Endothelial cell of umbilical vein (primary cell): ENCODE results near the gene CDKL4. TPM values are rescaled to one million over a fixed set of nuclear protein-coding genes. Genes with fewer than 3 reads are reported as not detected.
"Not testable (repeated sequence)": the region's sequence is repeated elsewhere in the genome, so short reads cannot be mapped to it uniquely, and the experiment has no call there.

ENCODE experiments used
- BruUV-seq: library from RNA; stranded (reverse); fragments of 400-500 nt; replicated peaks from 2 replicates; lab custom pipeline; 2021; lab: Mats Ljungman, UMichigan
- CTCF ChIA-PET: fragments of 300-600, 350-600 bp; sonication (Branson Sonifier 250); formaldehyde crosslinking; loops from one replicate; lab custom pipeline; 2021; ENCODE audit warnings: antibody characterized with exemption, inconsistent platforms; lab: Charles Lee
- POLR2A ChIA-PET: fragments of 300-600, 350-600 bp; sonication (Branson Sonifier 250); formaldehyde crosslinking; loops from one replicate; lab custom pipeline; 2021; ENCODE audit warnings: antibody characterized with exemption, inconsistent platforms; lab: Charles Lee
- DNase-seq: peaks from one replicate; pipeline ENCODE4 v3.0.0-alpha.2; 2011; ENCODE audit warnings: low read depth, low spot score
- FAIRE-seq: peaks from 2 replicates; lab custom pipeline; 2011; peaks lifted over from hg19 to GRCh38; lab: Jason Lieb, UNC
- H2AFZ ChIP-seq: 2 replicates; pipeline ENCODE4 v1.6.0; 2012; ENCODE audit warnings: low read depth, low read length, control low read depth, inconsistent platforms
- H3K27ac ChIP-seq: 2 replicates; pipeline ENCODE4 v1.5.1; 2011; ENCODE audit warnings: low read depth, mild to moderate bottlenecking, control low read depth, low read length, moderate library complexity; ENCODE audit not compliant: insufficient read depth
- H3K27me3 ChIP-seq, 2 experiments: 2 replicates each; pipeline versions ENCODE4 v1.6.0 to v1.6.1; 2011; ENCODE audit warnings: low read length in 2 of 2, mixed read lengths in 1 of 2; ENCODE audit not compliant: control insufficient read depth in 2 of 2, insufficient read depth in 2 of 2
- H3K36me3 ChIP-seq, 2 experiments: 2 replicates in 1 of 2; 3 replicates in 1 of 2; pipeline ENCODE4 v1.5.1; 2011; ENCODE audit warnings: low read length in 2 of 2, mild to moderate bottlenecking in 1 of 2, moderate library complexity in 1 of 2; ENCODE audit not compliant: control insufficient read depth in 2 of 2, insufficient read depth in 2 of 2; ENCODE audit errors: extremely low read depth in 1 of 2
- H3K4me1 ChIP-seq: 3 replicates; pipeline ENCODE4 v1.5.1; 2011; ENCODE audit warnings: mild to moderate bottlenecking, low read length; ENCODE audit not compliant: control insufficient read depth, insufficient read depth; ENCODE audit errors: extremely low read depth
- H3K4me2 ChIP-seq: 2 replicates; pipeline ENCODE4 v1.6.1; 2011; ENCODE audit warnings: low read length, control low read depth, mixed read lengths; ENCODE audit not compliant: insufficient read depth
- H3K4me3 ChIP-seq, 3 experiments: fragments of 200-600 bp in 1 of 3; sonication (generic), shearing (Covaris generic) in 1 of 3; replicated peaks in 1 of 3; 2 replicates each; pipeline ENCODE4 v1.5.1; 2011 to 2016; ENCODE audit warnings: control low read depth in 3 of 3, low read length in 3 of 3, mild to moderate bottlenecking in 2 of 3, inconsistent platforms in 1 of 3, low read depth in 1 of 3, moderate library complexity in 1 of 3; ENCODE audit not compliant: insufficient read depth in 1 of 3
- H3K79me2 ChIP-seq: 2 replicates; pipeline ENCODE4 v1.6.0; 2012; ENCODE audit warnings: low read length, inconsistent platforms; ENCODE audit not compliant: control insufficient read depth, insufficient read depth
- H3K9ac ChIP-seq: replicated peaks from 2 replicates; pipeline ENCODE3; 2011; ENCODE audit warnings: low read length, control low read depth; ENCODE audit not compliant: insufficient read depth; ENCODE audit errors: extremely low read depth
- H3K9me1 ChIP-seq: replicated peaks from 3 replicates; pipeline ENCODE4 v1.6.0; 2011; ENCODE audit warnings: mild to moderate bottlenecking, low read length; ENCODE audit not compliant: control insufficient read depth, insufficient read depth; ENCODE audit errors: extremely low read depth
- H3K9me3 ChIP-seq: replicated peaks from 2 replicates; pipeline ENCODE4 v1.5.1; 2012; ENCODE audit warnings: low read length, inconsistent platforms; ENCODE audit not compliant: control insufficient read depth, insufficient read depth
- H4K20me1 ChIP-seq: replicated peaks from 2 replicates; pipeline ENCODE3; 2011; ENCODE audit warnings: mild to moderate bottlenecking, low read length; ENCODE audit not compliant: control insufficient read depth, insufficient read depth; ENCODE audit errors: extremely low read depth
- EZH2 ChIP-seq: IDR thresholded peaks from 2 replicates; pipeline ENCODE4 v1.6.1; 2012; ENCODE audit warnings: borderline replicate concordance, low read depth, mild to moderate bottlenecking, moderate library complexity, low read length, inconsistent platforms; ENCODE audit not compliant: severe bottlenecking
- FOS ChIP-seq: IDR thresholded peaks from 2 replicates; pipeline ENCODE4 v1.6.1; 2011; ENCODE audit warnings: mild to moderate bottlenecking, low read length, moderate library complexity, borderline replicate concordance; ENCODE audit not compliant: insufficient read depth
- GATA2 ChIP-seq: IDR thresholded peaks from 2 replicates; pipeline ENCODE4 v1.7.0; 2011; ENCODE audit warnings: low read depth, mild to moderate bottlenecking, moderate library complexity, mixed read lengths, low read length; ENCODE audit not compliant: insufficient read length, insufficient read depth
- JUN ChIP-seq: IDR thresholded peaks from 2 replicates; pipeline ENCODE4 v1.6.1; 2011; ENCODE audit warnings: borderline replicate concordance, low read depth; ENCODE audit not compliant: insufficient read length, insufficient read depth
- MYC ChIP-seq: IDR thresholded peaks from one replicate; pipeline ENCODE4 v1.6.1; 2011; ENCODE audit warnings: mild to moderate bottlenecking, low read depth, low read length
- POLR2A ChIP-seq: IDR thresholded peaks from 2 replicates; pipeline ENCODE4 v1.6.1; 2012; ENCODE audit warnings: low read depth, mild to moderate bottlenecking, control low read depth, low read length
- POLR2AphosphoS5 ChIP-seq: IDR thresholded peaks from 2 replicates; pipeline ENCODE4 v1.6.1; 2012; ENCODE audit warnings: low read depth, mild to moderate bottlenecking, control low read depth, low read length, moderate library complexity; ENCODE audit not compliant: insufficient read depth
- dilution Hi-C: fragments of 300-500 bp; cut with MboI; formaldehyde crosslinking; loops from one replicate; pipeline ENCODE4 v1.15.0; 2019; ENCODE audit warnings: low sequenced_read_pairs; ENCODE audit not compliant: extremely low pct_ligation_motif_present
- intact Hi-C: fragments of 100-400 bp; cut with micrococcal nuclease; formaldehyde crosslinking; loops from one replicate; pipeline ENCODE4 v1.10.0; 2022
- polyA plus RNA-seq, 4 experiments: library from polyadenylated mRNA; depleted of rRNA in 3 of 4; stranded (reverse) in 3 of 4; unstranded in 1 of 4; fragments of >200 nt; gene quantifications; 2 replicates each; pipeline versions ENCODE4 v1.2.1 to v1.2.3, GENCODE V29; 2011 to 2012; ENCODE audit warnings: missing spikeins in 1 of 4
- total RNA-seq: library from RNA; stranded (reverse); gene quantifications from 2 replicates; pipeline ENCODE4 v1.2.3, GENCODE V29; 2021
- TF ChIP-seq, protein P1 (sequence below): IDR thresholded peaks from 2 replicates; pipeline ENCODE4 v1.6.1; 2011; ENCODE audit not compliant: insufficient read depth, insufficient read length

Gene CDKL4
- total and polyA plus RNA-seq, 2 donors (not counting 3 experiments of a cell fraction or from before 2014, with no cell fraction given) = 0.17 to 0.75 TPM

DNA sequence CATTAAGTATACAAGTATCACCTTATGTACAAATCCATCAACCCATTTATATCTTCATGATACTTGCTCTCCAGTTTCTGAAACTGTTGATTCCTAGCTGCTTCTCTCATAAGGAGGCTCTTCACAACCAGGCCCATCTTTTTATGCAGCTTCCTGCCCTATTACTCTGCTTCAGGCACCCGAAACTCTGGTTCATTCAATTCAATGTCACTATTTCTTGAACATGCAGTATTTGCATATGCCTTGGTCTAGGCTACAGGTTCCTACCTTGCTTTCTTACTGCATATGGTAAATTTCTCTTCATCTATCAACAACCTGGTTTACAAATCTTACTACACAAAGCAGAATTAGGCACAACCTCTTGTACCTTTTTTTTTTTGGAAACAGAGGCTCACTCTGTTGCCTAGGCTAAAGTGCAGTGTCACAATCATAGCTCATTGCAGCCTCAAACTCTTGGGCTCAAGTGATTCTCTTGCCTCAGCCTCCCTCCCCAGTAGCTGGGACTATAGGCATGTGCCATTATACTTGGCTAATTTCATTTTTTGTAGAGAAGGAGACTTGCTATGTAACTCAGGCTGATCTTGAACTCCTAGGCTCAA, 2.7 kb upstream of the CDKL4 start:
- Histone ChIP-seq H3K9me3 (no peaks in the 10 kb centered on the region), H3K27ac (no peak overlapping the region), H3K4me2 (no peak overlapping the region), H3K4me1 (peaks cover 5% of the 10 kb centered on the region), H3K9ac (no peak overlapping the region), H3K27me3 (no peaks in the 10 kb centered on the region), H3K79me2 (no peaks in the 10 kb centered on the region), H3K4me3 (no peak overlapping the region), H3K9me1 (no peaks in the 10 kb centered on the region), H3K36me3 (no peaks in the 10 kb centered on the region), H4K20me1 (no peaks in the 10 kb centered on the region), H2AFZ (no peak overlapping the region)
- intact Hi-C loops = loop anchor here (5.0 kb wide), 1 partner anchor 486 kb away; no protein-coding TSS in a partner anchor
- BruUV-seq = no TSS peak
- dilution Hi-C loops = loop anchor here (25.0 kb wide), 1 partner anchor 184 kb away; no protein-coding TSS in a partner anchor
- CTCF ChIA-PET = interaction anchor here (1.0 kb wide), 1 partner anchor 12 kb away, joined by 3 read pairs; no protein-coding TSS in a partner anchor
- TF ChIP-seq POLR2A = no peak
- TF ChIP-seq JUN = no peak
- TF ChIP-seq GATA2 = no peak
- TF ChIP-seq, protein P1, sequence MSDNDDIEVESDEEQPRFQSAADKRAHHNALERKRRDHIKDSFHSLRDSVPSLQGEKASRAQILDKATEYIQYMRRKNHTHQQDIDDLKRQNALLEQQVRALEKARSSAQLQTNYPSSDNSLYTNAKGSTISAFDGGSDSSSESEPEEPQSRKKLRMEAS = no peak
- TF ChIP-seq MYC = no peak
- TF ChIP-seq POLR2AphosphoS5 = no peak
- no peak for TF ChIP-seq FOS
- no peak for TF ChIP-seq EZH2
- POLR2A ChIA-PET = no interaction called here
- no peak for FAIRE-seq
- DNase-seq = no peak

DNA sequence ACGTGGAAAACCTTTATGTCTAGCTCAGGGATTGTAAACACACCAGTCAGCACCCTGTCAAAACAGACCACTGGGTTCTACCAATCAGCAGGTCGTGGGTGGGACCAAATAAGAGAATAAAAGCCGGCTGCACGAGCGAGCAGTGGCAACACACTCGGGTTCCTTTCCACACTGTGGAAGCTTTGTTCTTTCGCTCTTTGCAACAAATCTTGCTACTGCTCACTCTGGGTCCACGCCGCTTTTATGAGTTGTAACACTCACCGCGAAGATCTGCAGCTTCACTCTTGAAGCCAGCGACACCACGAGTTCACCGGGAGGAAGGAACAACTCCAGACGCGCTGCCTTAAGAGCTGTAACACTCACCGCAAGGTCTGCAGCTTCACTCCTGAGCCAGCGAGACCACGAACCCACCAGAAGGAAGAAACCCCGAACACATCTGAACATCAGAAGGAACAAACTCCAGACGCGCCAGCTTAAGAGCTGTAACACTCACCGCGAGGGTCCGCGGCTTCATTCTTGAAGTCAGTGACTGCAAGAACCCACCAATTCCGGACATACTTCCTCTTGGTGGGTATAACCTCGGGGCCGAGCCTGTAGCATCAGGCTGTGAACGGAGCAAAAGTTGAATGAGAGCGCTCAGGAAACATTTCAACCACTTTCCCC, 1.3 kb upstream of the CDKL4 start:
- H3K9me3 ChIP-seq, POLR2A ChIA-PET, H3K9ac ChIP-seq, FAIRE-seq, H3K4me3 ChIP-seq, H3K4me2 ChIP-seq, BruUV-seq, H3K4me1 ChIP-seq, H3K9me1 ChIP-seq, H3K36me3 ChIP-seq, DNase-seq, H3K79me2 ChIP-seq, H4K20me1 ChIP-seq, H3K27ac ChIP-seq, H3K27me3 ChIP-seq, H2AFZ ChIP-seq: not testable (repeated sequence)
- CTCF ChIA-PET = interaction anchor here (1.4 kb wide), 1 partner anchor 297 kb away, joined by 6 read pairs; no protein-coding TSS in a partner anchor
- intact Hi-C loops = loop anchor here (5.0 kb wide), 1 partner anchor 487 kb away; no protein-coding TSS in a partner anchor
- dilution Hi-C loops = loop anchor here (25.0 kb wide), 1 partner anchor 183 kb away; no protein-coding TSS in a partner anchor

DNA sequence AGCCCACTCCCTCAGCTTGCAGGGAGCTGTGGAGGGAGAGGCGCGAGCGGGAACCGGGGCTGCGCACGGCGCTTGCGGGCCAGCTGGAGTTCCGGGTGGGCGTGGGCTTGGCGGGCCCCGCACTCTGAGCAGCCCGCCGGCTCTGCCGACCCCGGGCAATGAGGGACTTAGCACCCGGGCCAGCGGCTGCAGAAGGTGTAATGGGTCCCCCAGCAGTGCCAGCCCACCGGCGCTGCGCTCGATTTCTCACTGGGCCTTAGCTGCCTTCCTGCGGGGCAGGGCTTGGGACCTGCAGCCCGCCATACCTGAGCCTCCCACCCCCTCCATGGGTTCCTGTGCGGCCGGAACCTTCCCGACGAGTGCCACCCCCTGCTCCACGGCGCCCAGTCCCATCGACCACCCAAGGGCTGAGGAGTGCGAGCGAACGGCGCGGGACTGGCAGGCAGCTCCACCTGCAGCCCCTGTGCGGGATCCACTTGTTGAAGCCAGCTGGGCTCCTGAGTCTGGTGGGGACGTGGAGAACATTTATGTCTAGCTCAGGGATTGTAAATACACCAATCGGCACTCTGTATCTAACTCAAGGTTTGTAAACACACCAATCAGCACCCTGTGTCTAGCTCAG, 582 bp upstream of the CDKL4 start:
- POLR2A ChIA-PET, H2AFZ ChIP-seq, H3K4me2 ChIP-seq: not testable (repeated sequence)

More for the DNA sequence above, 582 bp upstream of the CDKL4 start:
- BruUV-seq, H3K79me2 ChIP-seq, DNase-seq, H3K9ac ChIP-seq, H3K9me3 ChIP-seq, intact Hi-C loops, H3K4me1 ChIP-seq, H4K20me1 ChIP-seq, H3K36me3 ChIP-seq, H3K27me3 ChIP-seq, H3K27ac ChIP-seq, FAIRE-seq, H3K9me1 ChIP-seq, H3K4me3 ChIP-seq: not testable (repeated sequence)
- CTCF ChIA-PET = interaction anchor here (1.4 kb wide), 1 partner anchor 297 kb away, joined by 6 read pairs; no protein-coding TSS in a partner anchor
- dilution Hi-C loops = loop anchor here (25.0 kb wide), 1 partner anchor 182 kb away; no protein-coding TSS in a partner anchor
